Measurements from ENCODE around the gene PAK2.

GRCh38 chr3:196708467-196708866, 31.2 kb upstream of the PAK2 start:
- no peak for TF ChIP-seq CTCF (IDR thresholded peaks at IDR 0.05)
- no peak for TF ChIP-seq POLR2A (IDR thresholded peaks at IDR 0.05)
